ENCODE measurements around the gene SEPSECS. TPM values are rescaled to one million over a fixed set of nuclear protein-coding genes. Genes with fewer than 3 reads are reported as not detected.

The SEPSECS gene
- total RNA-seq, 1 donor from 2014 or later, result 8.5 TPM

GRCh38 chr4:25101836-25102235 is 58.4 kb downstream of the SEPSECS start:
- ATAC-seq (no peak), DNase-seq (no peak)
- TF ChIP-seq, protein P1, sequence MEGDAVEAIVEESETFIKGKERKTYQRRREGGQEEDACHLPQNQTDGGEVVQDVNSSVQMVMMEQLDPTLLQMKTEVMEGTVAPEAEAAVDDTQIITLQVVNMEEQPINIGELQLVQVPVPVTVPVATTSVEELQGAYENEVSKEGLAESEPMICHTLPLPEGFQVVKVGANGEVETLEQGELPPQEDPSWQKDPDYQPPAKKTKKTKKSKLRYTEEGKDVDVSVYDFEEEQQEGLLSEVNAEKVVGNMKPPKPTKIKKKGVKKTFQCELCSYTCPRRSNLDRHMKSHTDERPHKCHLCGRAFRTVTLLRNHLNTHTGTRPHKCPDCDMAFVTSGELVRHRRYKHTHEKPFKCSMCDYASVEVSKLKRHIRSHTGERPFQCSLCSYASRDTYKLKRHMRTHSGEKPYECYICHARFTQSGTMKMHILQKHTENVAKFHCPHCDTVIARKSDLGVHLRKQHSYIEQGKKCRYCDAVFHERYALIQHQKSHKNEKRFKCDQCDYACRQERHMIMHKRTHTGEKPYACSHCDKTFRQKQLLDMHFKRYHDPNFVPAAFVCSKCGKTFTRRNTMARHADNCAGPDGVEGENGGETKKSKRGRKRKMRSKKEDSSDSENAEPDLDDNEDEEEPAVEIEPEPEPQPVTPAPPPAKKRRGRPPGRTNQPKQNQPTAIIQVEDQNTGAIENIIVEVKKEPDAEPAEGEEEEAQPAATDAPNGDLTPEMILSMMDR (IDR thresholded peaks at IDR 0.05), result no peak
- Histone ChIP-seq H3K27me3 (no peaks in the 10 kb centered on the region), H3K36me3 (no peaks in the 10 kb centered on the region), H3K9me3 (no peaks in the 10 kb centered on the region), H3K4me3 (no peak overlapping the region), H3K4me1 (peaks cover 6% of the 10 kb centered on the region), H3K27ac (no peak overlapping the region)
- intact Hi-C loops (cut with DNase I), result no loop called here

- no peak overlapping the region for H3K4me3 ChIP-seq
- no peak overlapping the region for H3K27ac ChIP-seq
- H3K4me1 ChIP-seq, result peaks cover 6% of the 10 kb centered on the region
- intact Hi-C loops (cut with DNase I), result no loop called here
- H3K36me3 ChIP-seq, result no peaks in the 10 kb centered on the region
- DNase-seq, result no peak
- no peaks in the 10 kb centered on the region for H3K27me3 ChIP-seq
- TF ChIP-seq, protein P1 (IDR thresholded peaks at IDR 0.05), result no peak
- no peaks in the 10 kb centered on the region for H3K9me3 ChIP-seq
- ATAC-seq, result no peak
Observed at GRCh38 chr4:25100710-25101109, 59.5 kb downstream of the SEPSECS start.

- H3K9me3 ChIP-seq, result no peaks in the 10 kb centered on the region
- intact Hi-C loops (cut with DNase I), result no loop called here
- H3K27me3 ChIP-seq, result no peaks in the 10 kb centered on the region
- peaks cover 6% of the 10 kb centered on the region for H3K4me1 ChIP-seq
- TF ChIP-seq, protein P1 (IDR thresholded peaks at IDR 0.05), result no peak
- ATAC-seq (no peak), DNase-seq (no peak)
- no peak overlapping the region for H3K4me3 ChIP-seq
- no peaks in the 10 kb centered on the region for H3K36me3 ChIP-seq
- H3K27ac ChIP-seq, result no peak overlapping the region
Observed at GRCh38 chr4:25100021-25100555, 60.2 kb downstream of the SEPSECS start.

- ATAC-seq (peak; percentile 65), DNase-seq (no peak)
- no peaks in the 10 kb centered on the region for H3K9me3 ChIP-seq
- TF ChIP-seq, protein P1 (IDR thresholded peaks at IDR 0.05), result no peak
- peaks cover 6% of the 10 kb centered on the region for H3K4me1 ChIP-seq
- no peak overlapping the region for H3K27ac ChIP-seq
- no peaks in the 10 kb centered on the region for H3K27me3 ChIP-seq
- H3K4me3 ChIP-seq, result no peak overlapping the region
- intact Hi-C loops (cut with DNase I), result no loop called here
- no peaks in the 10 kb centered on the region for H3K36me3 ChIP-seq
Observed at GRCh38 chr4:25098964-25099891, 61.0 kb downstream of the SEPSECS start.

DNA sequence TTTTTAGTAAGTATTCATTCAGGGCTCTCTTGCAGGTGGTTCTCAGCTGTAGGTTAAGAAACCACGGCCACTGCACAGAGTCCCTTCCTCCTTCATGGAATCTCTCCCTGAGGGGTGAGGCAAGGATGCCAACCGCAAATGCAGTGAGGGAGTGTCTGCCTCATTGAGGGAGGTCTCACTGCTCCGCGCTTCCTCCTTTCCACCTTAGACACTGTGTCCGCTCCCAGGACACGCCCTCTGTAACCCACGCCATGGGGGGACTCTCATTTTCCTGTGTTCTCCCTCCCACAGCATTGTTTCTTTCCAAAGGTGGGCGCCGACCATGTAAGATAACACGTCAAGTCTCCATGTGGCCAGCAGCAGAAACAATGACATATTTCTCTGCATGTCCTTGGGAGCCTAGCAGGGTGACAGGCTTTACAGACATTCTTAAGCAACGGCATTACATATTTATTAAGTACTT is 63.2 kb downstream of the SEPSECS start:
- H3K27me3 ChIP-seq, result no peaks in the 10 kb centered on the region
- no peak for ATAC-seq

More for the DNA sequence above, 63.2 kb downstream of the SEPSECS start:
- Histone ChIP-seq H3K27ac (no peak overlapping the region), H3K36me3 (no peaks in the 10 kb centered on the region), H3K4me3 (no peak overlapping the region), H3K4me1 (peaks cover 3% of the 10 kb centered on the region), H3K9me3 (peaks cover 4% of the 10 kb centered on the region)
- intact Hi-C loops (cut with DNase I), result no loop called here
- DNase-seq, result no peak
- TF ChIP-seq, protein P1 (IDR thresholded peaks at IDR 0.05), result no peak

Data from upper lobe of right lung (tissue), 1 donor.